Measurements from ENCODE around the gene PLA2G12A. TPM values are rescaled to one million over a fixed set of nuclear protein-coding genes. Genes with fewer than 3 reads are reported as not detected.

The PLA2G12A gene
- total RNA-seq, 1 experiment from 2014 or later = 20.7 TPM

DNA sequence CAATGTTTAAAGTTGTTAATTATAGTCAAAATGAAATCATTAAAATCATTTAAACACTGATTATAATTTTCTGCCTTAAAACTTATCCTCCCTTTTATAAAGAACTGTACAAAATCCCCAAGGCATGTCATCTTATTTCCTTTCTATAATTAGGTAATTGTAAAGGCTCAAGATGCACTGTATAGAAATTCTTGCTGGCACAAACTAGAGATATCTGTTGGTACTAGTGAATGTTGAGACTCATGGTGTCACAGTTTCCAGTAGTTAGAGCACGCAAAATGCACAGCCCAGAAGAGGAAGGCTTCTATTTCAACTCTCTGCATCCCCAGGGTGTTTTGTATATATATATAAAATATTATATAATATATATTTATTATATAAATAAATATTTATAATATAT is 22.7 kb upstream of the PLA2G12A start:
- in situ Hi-C loops (cut with HindIII; ENCODE audit: low pct_unique_long_range_greater_than_20kb, low sequenced_read_pairs) = no loop called here
- BruUV-seq (replicated peaks) = no TSS peak
- no peaks in the 10 kb centered on the region for H3K4me1 ChIP-seq (ENCODE audit: control insufficient read depth, insufficient read depth, low read length)
- intact Hi-C loops (cut with micrococcal nuclease; ENCODE audit: unreplicated experiment) = no loop called here
- DNase-seq (ENCODE audit: low read depth, low spot score) = no peak
- TF ChIP-seq, protein P1, sequence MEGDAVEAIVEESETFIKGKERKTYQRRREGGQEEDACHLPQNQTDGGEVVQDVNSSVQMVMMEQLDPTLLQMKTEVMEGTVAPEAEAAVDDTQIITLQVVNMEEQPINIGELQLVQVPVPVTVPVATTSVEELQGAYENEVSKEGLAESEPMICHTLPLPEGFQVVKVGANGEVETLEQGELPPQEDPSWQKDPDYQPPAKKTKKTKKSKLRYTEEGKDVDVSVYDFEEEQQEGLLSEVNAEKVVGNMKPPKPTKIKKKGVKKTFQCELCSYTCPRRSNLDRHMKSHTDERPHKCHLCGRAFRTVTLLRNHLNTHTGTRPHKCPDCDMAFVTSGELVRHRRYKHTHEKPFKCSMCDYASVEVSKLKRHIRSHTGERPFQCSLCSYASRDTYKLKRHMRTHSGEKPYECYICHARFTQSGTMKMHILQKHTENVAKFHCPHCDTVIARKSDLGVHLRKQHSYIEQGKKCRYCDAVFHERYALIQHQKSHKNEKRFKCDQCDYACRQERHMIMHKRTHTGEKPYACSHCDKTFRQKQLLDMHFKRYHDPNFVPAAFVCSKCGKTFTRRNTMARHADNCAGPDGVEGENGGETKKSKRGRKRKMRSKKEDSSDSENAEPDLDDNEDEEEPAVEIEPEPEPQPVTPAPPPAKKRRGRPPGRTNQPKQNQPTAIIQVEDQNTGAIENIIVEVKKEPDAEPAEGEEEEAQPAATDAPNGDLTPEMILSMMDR (IDR thresholded peaks at IDR 0.05) = no peak
- TF ChIP-seq TCF7L2 (IDR thresholded peaks at IDR 0.05; ENCODE audit: low read depth, low read length) = no peak
- no peak for TF ChIP-seq SIN3A (IDR thresholded peaks at IDR 0.05; ENCODE audit: borderline replicate concordance, insufficient read depth, low read depth, low read length)
- TF ChIP-seq POLR2AphosphoS5 (IDR thresholded peaks at IDR 0.05; ENCODE audit: low read depth, low read length) = no peak
- TF ChIP-seq, protein P2, sequence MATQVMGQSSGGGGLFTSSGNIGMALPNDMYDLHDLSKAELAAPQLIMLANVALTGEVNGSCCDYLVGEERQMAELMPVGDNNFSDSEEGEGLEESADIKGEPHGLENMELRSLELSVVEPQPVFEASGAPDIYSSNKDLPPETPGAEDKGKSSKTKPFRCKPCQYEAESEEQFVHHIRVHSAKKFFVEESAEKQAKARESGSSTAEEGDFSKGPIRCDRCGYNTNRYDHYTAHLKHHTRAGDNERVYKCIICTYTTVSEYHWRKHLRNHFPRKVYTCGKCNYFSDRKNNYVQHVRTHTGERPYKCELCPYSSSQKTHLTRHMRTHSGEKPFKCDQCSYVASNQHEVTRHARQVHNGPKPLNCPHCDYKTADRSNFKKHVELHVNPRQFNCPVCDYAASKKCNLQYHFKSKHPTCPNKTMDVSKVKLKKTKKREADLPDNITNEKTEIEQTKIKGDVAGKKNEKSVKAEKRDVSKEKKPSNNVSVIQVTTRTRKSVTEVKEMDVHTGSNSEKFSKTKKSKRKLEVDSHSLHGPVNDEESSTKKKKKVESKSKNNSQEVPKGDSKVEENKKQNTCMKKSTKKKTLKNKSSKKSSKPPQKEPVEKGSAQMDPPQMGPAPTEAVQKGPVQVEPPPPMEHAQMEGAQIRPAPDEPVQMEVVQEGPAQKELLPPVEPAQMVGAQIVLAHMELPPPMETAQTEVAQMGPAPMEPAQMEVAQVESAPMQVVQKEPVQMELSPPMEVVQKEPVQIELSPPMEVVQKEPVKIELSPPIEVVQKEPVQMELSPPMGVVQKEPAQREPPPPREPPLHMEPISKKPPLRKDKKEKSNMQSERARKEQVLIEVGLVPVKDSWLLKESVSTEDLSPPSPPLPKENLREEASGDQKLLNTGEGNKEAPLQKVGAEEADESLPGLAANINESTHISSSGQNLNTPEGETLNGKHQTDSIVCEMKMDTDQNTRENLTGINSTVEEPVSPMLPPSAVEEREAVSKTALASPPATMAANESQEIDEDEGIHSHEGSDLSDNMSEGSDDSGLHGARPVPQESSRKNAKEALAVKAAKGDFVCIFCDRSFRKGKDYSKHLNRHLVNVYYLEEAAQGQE (IDR thresholded peaks at IDR 0.05; ENCODE audit: insufficient read depth in 1 of 2, low read depth in 2 of 2, low read length in 1 of 2) = no peak
- POLR2A ChIA-PET = no interaction called here
- H3K27ac ChIP-seq (ENCODE audit: low read length) = no peak overlapping the region
- no peaks in the 10 kb centered on the region for H3K36me3 ChIP-seq (ENCODE audit: control insufficient read depth, insufficient read depth, low read length)
- no peaks in the 10 kb centered on the region for H3K27me3 ChIP-seq (ENCODE audit: control insufficient read depth, insufficient read depth, low read length)
- H3K9me3 ChIP-seq (ENCODE audit: control insufficient read depth, insufficient read depth, low read depth, low read length) = no peaks in the 10 kb centered on the region
- CTCF ChIA-PET = no interaction called here
- no peak overlapping the region for H3K4me3 ChIP-seq (ENCODE audit: low read depth in 2 of 2, low read length in 2 of 2)
- ATAC-seq = no peak

DNA sequence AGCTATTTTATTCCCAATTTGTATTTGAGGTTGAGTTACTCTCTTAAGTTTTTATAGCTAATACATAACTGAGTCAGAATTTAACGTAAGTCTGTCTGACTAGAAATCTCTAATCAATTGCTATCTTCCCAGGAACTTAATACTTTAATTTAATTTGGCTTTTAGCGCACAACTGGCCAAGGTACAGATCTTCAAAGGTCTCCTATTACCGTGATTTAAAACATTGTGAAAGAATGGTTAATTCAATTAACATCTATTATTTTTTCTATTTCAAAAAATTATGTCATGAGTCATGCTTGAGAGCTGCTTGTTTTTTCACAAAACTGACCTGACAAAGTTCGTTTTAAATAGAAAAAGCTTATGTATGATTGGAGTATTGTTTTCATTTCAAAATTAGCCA is 22.0 kb upstream of the PLA2G12A start:
- no peaks in the 10 kb centered on the region for H3K9me3 ChIP-seq (ENCODE audit: control insufficient read depth, insufficient read depth, low read depth, low read length)
- no TSS peak for BruUV-seq (replicated peaks)
- no peak for TF ChIP-seq SIN3A (IDR thresholded peaks at IDR 0.05; ENCODE audit: borderline replicate concordance, insufficient read depth, low read depth, low read length)
- TF ChIP-seq, protein P2 (IDR thresholded peaks at IDR 0.05; ENCODE audit: insufficient read depth in 1 of 2, low read depth in 2 of 2, low read length in 1 of 2) = no peak
- TF ChIP-seq TCF7L2 (IDR thresholded peaks at IDR 0.05; ENCODE audit: low read depth, low read length) = no peak
- TF ChIP-seq, protein P1 (IDR thresholded peaks at IDR 0.05) = no peak
- no peak for TF ChIP-seq POLR2AphosphoS5 (IDR thresholded peaks at IDR 0.05; ENCODE audit: low read depth, low read length)
- no peak for ATAC-seq
- no peak overlapping the region for H3K27ac ChIP-seq (ENCODE audit: low read length)
- no peaks in the 10 kb centered on the region for H3K4me1 ChIP-seq (ENCODE audit: control insufficient read depth, insufficient read depth, low read length)
- ChIA-PET POLR2A (no interaction called here), CTCF (no interaction called here)
- DNase-seq (ENCODE audit: low read depth, low spot score) = no peak
- no peaks in the 10 kb centered on the region for H3K36me3 ChIP-seq (ENCODE audit: control insufficient read depth, insufficient read depth, low read length)
- intact Hi-C loops (cut with micrococcal nuclease; ENCODE audit: unreplicated experiment) (no loop called here), in situ Hi-C loops (cut with HindIII; ENCODE audit: low pct_unique_long_range_greater_than_20kb, low sequenced_read_pairs) (no loop called here)
- no peaks in the 10 kb centered on the region; the same call in 1 of the 2 replicates for H3K27me3 ChIP-seq (ENCODE audit: control insufficient read depth, insufficient read depth, low read length)
- no peak overlapping the region for H3K4me3 ChIP-seq (ENCODE audit: low read depth in 2 of 2, low read length in 2 of 2)
